DMS79 (cell line): Measurements from ENCODE around the gene USP10.

ENCODE experiments used
- DNase-seq: peaks from one replicate; lab custom pipeline; 2025; lab: John Stamatoyannopoulos, UW

Gene USP10

DNA sequence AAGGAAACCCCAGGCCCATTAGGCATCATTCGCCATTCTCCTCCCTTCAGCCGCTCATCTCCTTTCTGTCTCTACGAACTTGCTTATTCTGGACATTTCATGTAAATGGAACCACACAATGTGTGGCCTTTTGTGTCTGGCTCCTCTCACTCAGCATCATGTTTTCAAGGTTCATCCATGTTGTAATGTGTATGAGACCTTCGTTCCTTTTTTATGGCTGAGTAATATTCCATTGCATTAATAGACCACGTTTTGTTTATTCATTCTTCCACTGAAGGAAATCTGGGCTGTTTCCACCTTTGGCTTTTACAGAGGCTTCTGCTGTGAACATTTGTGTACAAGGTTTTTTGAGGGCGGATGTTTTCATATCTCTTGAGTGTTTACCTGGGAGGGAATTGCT is 123.2 kb downstream of the USP10 start:
- DNase-seq: no peak

GRCh38 chr16:84823484-84823883 is 123.7 kb downstream of the USP10 start:
- no peak for DNase-seq

DNA sequence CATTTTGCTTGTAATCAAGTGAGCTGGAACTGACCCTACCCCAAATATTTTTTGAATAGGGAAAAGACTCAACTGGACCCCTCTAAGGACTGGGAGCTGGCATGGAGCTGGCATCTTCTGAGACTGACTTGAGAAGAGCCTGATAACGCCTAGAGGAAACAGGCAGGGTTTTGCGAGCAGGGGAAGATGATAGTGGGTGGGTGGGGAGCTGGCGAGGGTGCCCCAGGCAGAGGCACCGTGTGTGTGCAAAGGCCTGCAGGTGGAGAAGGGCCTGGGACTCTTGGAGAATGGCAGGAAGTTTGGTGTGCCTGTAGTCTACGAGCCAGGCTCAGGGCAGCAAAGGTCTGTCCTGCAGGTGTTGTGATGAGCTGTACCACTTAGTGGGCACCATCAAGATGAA is 124.1 kb downstream of the USP10 start:
- DNase-seq: no peak

GRCh38 chr16:84825896-84826557 is 126.2 kb downstream of the USP10 start:
- no peak for DNase-seq

- no peak for DNase-seq
These were observed 126.8 kb downstream of the USP10 start for GRCh38 chr16:84826558-84826941.

DNA sequence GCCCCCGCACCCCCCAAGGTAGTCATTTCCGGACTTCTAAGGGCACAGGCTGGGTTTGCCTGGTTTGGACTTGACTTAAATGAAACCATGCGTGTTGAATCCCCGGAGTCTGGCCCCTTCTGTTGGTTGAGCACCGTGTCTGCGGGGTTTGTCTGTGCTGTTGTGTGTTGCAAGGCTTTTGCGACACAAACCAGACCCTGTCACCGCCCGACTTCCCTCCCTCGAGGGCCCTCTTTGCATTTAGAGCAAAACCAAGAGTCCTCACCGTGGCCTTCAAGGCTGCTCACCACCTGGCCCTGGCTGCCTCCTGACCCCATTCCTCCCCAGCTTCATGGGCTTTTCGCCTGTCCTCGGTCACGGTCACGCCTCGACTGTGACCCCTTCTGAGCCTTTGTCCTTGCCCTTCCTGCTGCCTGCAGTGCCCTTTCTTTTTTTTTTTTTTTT is 127.4 kb downstream of the USP10 start:
- DNase-seq: peak; percentile 24

- DNase-seq: no peak
These were observed 128.1 kb downstream of the USP10 start for GRCh38 chr16:84827897-84828296.

DNA sequence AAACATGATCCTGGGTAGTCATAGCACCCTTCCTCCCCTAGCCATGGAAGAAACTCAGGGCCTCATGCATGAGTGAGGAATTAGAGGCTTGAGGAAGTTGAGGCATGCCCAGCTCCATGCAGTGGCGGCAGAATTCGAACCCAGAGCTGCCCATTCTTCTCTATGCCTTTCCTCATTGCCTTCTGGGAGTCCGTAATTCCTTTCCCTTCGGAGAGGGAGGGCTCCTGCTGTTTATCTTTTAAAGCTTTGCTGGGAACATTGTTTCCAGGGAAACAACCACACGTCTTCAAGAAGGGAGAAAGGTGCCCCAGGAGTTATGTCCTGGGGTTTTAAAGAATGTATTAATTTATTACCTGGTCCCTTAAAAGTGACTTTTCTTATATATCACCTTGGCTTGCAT is 128.5 kb downstream of the USP10 start:
- no peak for DNase-seq
